Common myeloid progenitor, CD34-positive (primary cell): ENCODE data around the gene INO80. TPM values are rescaled to one million over a fixed set of nuclear protein-coding genes. Genes with fewer than 3 reads are reported as not detected.
A peak's percentile ranks its signal among the peaks of the same experiment; 100 is the strongest.

Source experiments
- CTCF ChIA-PET: fragments of 350-600 bp; sonication (Branson Sonifier 250); formaldehyde crosslinking; loops from one replicate; lab custom pipeline; 2021; ENCODE audit warnings: antibody characterized with exemption; lab: Charles Lee
- POLR2A ChIA-PET: fragments of 350-600 bp; sonication (Branson Sonifier 250); formaldehyde crosslinking; loops from one replicate; lab custom pipeline; 2021; ENCODE audit warnings: antibody characterized with exemption; lab: Charles Lee
- DNase-seq, 3 donors: peaks; one replicate each; pipeline versions ENCODE4 v3.0.0 to v3.0.0-alpha.2; 2013
- H3K27ac ChIP-seq, 2 experiments: 1 replicate in 1 of 2; 2 replicates in 1 of 2; pipeline ENCODE4 v1.7.0; 2013; ENCODE audit warnings: inconsistent platforms in 2 of 2, low read length in 2 of 2, mild to moderate bottlenecking in 2 of 2, low read depth in 1 of 2, moderate library complexity in 1 of 2; ENCODE audit not compliant: severe bottlenecking in 2 of 2, insufficient read depth in 1 of 2, poor library complexity in 1 of 2
- H3K27me3 ChIP-seq, 5 experiments: replicated peaks in 2 of 5; 1 replicate in 3 of 5; 2 replicates in 2 of 5; pipeline versions ENCODE4 v1.6.1 to v1.7.0; 2013; ENCODE audit warnings: low read length in 4 of 5, mild to moderate bottlenecking in 2 of 5, moderate library complexity in 2 of 5, inconsistent platforms in 1 of 5; ENCODE audit not compliant: insufficient read depth in 5 of 5, control insufficient read depth in 4 of 5
- H3K36me3 ChIP-seq, 4 experiments: 1 replicate in 2 of 4; 2 replicates in 2 of 4; pipeline versions ENCODE4 v1.6.1 to v1.7.0; 2013; ENCODE audit warnings: low read length in 3 of 4, control low read depth in 1 of 4, mild to moderate bottlenecking in 1 of 4; ENCODE audit not compliant: control insufficient read depth in 4 of 4, insufficient read depth in 4 of 4
- H3K4me1 ChIP-seq, 4 experiments: 1 replicate in 3 of 4; 2 replicates in 1 of 4; pipeline versions ENCODE4 v1.6.1 to v1.7.1; 2013; ENCODE audit warnings: low read length in 3 of 4, mild to moderate bottlenecking in 3 of 4, control low read depth in 1 of 4, inconsistent platforms in 1 of 4, moderate library complexity in 1 of 4; ENCODE audit not compliant: control insufficient read depth in 4 of 4, insufficient read depth in 4 of 4; ENCODE audit errors: control extremely low read depth in 1 of 4
- H3K4me3 ChIP-seq, 7 experiments: 1 replicate in 4 of 7; 2 replicates in 3 of 7; pipeline versions ENCODE4 v1.5.1 to v1.7.0; 2013; ENCODE audit warnings: mild to moderate bottlenecking in 7 of 7, low read length in 6 of 7, moderate library complexity in 6 of 7, inconsistent platforms in 2 of 7, low read depth in 2 of 7, control low read depth in 1 of 7; ENCODE audit not compliant: insufficient read depth in 4 of 7, control insufficient read depth in 1 of 7; ENCODE audit errors: extremely low read depth in 1 of 7
- H3K9me3 ChIP-seq, 5 experiments: 1 replicate in 4 of 5; 2 replicates in 1 of 5; pipeline versions ENCODE4 v1.6.1 to v1.7.1; 2013; ENCODE audit warnings: low read length in 4 of 5, mild to moderate bottlenecking in 2 of 5, inconsistent platforms in 1 of 5, low read depth in 1 of 5, moderate library complexity in 1 of 5; ENCODE audit not compliant: control insufficient read depth in 4 of 5, insufficient read depth in 2 of 5; ENCODE audit errors: control extremely low read depth in 1 of 5
- WGBS: methylation state at CpG from one replicate; pipeline ENCODE4 v1.1.5; 2013; ENCODE audit not compliant: insufficient coverage; 5-methylcytosine and 5-hydroxymethylcytosine counted together
- polyA plus RNA-seq: library from polyadenylated mRNA; unstranded; fragments of 120-200 nt; gene quantifications from one replicate; pipeline ENCODE4 v1.2.1, GENCODE V29; 2013

INO80 gene, protein sequence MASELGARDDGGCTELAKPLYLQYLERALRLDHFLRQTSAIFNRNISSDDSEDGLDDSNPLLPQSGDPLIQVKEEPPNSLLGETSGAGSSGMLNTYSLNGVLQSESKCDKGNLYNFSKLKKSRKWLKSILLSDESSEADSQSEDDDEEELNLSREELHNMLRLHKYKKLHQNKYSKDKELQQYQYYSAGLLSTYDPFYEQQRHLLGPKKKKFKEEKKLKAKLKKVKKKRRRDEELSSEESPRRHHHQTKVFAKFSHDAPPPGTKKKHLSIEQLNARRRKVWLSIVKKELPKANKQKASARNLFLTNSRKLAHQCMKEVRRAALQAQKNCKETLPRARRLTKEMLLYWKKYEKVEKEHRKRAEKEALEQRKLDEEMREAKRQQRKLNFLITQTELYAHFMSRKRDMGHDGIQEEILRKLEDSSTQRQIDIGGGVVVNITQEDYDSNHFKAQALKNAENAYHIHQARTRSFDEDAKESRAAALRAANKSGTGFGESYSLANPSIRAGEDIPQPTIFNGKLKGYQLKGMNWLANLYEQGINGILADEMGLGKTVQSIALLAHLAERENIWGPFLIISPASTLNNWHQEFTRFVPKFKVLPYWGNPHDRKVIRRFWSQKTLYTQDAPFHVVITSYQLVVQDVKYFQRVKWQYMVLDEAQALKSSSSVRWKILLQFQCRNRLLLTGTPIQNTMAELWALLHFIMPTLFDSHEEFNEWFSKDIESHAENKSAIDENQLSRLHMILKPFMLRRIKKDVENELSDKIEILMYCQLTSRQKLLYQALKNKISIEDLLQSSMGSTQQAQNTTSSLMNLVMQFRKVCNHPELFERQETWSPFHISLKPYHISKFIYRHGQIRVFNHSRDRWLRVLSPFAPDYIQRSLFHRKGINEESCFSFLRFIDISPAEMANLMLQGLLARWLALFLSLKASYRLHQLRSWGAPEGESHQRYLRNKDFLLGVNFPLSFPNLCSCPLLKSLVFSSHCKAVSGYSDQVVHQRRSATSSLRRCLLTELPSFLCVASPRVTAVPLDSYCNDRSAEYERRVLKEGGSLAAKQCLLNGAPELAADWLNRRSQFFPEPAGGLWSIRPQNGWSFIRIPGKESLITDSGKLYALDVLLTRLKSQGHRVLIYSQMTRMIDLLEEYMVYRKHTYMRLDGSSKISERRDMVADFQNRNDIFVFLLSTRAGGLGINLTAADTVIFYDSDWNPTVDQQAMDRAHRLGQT (N-terminal part only)
- polyA plus RNA-seq: 16.4 TPM

DNA sequence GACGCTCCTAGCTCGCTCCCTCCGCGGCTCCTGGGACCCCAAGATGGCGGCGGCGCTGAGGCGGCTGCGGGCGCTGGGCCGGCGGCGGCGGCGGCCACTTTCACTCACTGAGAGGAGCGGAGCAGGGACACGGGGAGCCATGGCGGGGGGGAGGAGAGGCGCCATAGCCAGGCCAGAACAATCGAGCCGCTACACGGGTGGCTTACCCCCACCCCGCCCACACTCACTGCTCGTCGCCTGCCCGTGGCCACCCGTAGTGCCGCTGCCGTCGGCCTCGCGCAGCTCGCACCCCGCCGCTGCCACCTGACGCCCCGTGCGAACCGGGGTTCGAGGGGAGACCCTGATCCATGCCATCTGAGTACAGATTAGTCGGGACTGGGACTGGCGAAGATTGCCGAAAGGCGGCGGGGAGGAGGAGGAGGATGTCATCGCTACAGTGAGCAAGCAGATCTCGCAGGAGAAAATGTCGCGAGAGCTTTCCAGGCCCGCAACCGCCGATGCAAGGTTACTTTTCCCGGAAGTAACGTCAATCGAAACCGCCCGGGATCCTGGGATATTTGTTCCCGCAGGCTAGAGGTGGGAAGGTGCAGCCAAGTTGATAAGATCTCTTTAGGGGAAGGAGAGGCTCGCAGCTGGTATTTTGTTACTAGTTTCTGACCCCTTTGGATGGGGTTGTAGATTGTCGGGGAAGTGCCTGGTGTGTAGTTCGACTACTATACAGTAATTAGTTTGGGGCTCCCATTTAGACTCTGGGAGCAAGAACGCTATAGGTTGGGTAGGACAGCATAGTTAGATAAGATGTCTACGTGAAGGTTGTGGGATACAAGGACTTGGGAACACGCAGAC is at the start of gene INO80:
INO80 (minus strand) TSS at position 165 of the 846 bp plus-strand sequence. CDS start 19,970 bp downstream, outside the sequence.
- peak within 1 kb of the TSS; percentile 99 for H3K27ac ChIP-seq
- peak within 1 kb of the TSS; percentile 84 to 96 (median 92) for H3K4me3 ChIP-seq
- no peaks in the 10 kb centered on the region for H3K9me3 ChIP-seq
- peaks cover 0 to 3% (median 0%) of the 10 kb centered on the region in 4 experiments for H3K36me3 ChIP-seq
- CTCF ChIA-PET: interaction anchor here (1.1 kb wide), 1 partner anchor 12 kb away, joined by 3 read pairs; no protein-coding TSS in a partner anchor
- H3K4me1 ChIP-seq: peaks cover 5 to 18% (median 15%) of the 10 kb centered on the region in 4 experiments
- no peaks in the 10 kb centered on the region for H3K27me3 ChIP-seq
- 2% methylated on average over 50 of the region's 64 CpGs for WGBS
- peak; percentile 97 to 98 (median 98) for DNase-seq
- POLR2A ChIA-PET: interaction anchor here (0.6 to 0.9 kb wide), 2 partner anchors 17 to 20 kb away, joined by 3 read pairs; no protein-coding TSS in a partner anchor

DNA sequence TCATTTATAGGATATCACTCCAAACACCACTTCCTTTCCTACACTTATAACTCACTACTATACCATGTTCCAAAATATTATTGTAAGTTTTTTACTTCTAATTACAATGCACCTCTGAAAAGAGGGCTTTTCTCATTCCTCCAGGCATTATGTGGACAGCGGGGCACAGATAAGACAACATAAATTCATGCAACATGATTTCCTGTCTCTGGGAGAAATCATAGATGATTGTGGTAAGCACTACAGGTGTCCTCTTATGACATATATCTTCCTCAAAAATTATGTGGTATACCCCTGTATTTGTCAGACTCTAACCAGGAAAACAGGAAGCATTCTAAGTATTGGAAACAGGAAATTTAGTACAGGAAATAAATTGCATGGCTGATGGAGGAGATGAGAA is 45.7 kb upstream of the INO80 start:
- POLR2A ChIA-PET: no interaction called here
- WGBS: no CpG with 5 or more reads among the region's 1 CpG
- H3K27ac ChIP-seq: no peak overlapping the region
- H3K27me3 ChIP-seq: no peaks in the 10 kb centered on the region
- CTCF ChIA-PET: no interaction called here
- H3K36me3 ChIP-seq: no peaks in the 10 kb centered on the region
- H3K4me3 ChIP-seq: no peak overlapping the region
- DNase-seq: peak in 1 of 3 donors; percentile 12
- peaks cover 0 to 7% (median 6%) of the 10 kb centered on the region in 4 experiments for H3K4me1 ChIP-seq
- no peaks in the 10 kb centered on the region for H3K9me3 ChIP-seq

DNA sequence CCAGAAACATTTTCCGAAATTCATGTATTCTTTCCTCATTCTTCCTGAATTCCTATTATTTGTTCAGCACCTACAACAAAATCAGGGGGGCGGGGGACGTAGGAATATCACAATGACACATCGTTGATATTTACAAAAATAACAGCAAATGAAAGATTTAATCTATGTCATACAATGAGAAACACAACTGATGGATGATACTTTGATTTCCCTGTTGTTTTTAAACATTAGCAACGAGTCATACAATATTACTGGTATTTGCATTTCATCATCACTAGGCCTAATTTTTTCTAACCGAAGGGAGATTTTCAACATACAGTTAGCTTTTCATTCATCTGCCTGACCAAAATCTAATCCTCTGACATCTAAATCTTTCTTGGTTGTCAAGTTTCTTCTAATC is 45.3 kb upstream of the INO80 start:
- Histone ChIP-seq H3K4me1 (peaks cover 0 to 7% (median 6%) of the 10 kb centered on the region in 4 experiments), H3K9me3 (no peaks in the 10 kb centered on the region), H3K4me3 (no peak overlapping the region), H3K36me3 (no peaks in the 10 kb centered on the region), H3K27ac (no peak overlapping the region), H3K27me3 (no peaks in the 10 kb centered on the region)
- CTCF ChIA-PET: no interaction called here
- POLR2A ChIA-PET: no interaction called here
- 71% methylated on average over 1 of the region's 6 CpGs for WGBS
- DNase-seq: peak in 2 of 3 donors; percentile 15 to 19

DNA sequence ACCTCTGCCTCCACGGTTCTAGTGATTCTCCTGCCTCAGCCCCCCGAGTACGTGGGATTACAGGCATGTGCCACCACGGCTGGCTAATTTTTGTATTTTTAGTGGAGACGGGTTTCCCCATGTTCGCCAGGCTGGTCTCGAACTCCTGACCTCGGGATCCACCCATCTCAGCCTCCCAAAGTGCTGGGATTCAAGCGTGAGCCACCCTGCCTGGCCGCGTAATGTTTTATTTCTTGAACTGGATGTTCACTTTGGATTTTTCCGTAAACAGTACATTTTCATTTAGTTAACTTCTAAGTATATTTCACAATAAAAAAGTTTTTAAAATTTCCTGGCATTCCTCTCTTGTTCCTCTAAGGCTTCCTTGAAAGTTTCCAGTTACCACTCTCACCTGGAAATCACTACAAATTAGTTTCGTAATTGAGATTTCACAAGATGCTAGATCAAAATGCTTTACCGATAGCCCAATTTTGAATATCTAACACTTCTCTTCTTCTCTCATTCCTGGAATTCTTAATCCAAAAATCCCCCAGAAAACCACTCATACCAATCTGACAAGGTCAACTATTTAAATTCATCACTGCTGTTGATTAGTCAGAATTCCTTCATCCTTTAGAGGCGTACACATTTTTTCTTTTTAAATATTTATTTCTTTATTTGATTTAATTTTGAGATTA is 44.7 kb upstream of the INO80 start:
- 98% methylated on average over 13 of the region's 15 CpGs for WGBS
- POLR2A ChIA-PET: no interaction called here
- H3K27ac ChIP-seq: no peak overlapping the region

DNA sequence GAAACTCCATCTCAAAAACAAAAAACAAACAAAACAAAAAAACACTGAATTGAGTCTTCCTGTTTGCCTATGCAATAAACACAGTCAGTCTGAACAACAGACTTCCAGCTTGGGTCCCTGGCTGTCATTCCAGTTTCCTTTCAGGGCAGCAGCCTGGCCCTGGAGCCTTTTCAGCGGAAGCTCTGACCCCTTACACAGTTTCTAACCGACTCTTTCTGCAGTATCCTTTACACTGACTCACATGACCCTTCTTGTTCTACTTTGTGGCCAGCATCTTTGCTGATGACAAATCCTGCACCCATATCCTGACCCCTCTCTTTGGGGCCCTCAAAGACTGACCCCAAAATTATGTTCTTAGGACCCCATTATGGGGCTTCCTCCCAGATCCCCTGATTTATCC is 38.3 kb upstream of the INO80 start:
- H3K36me3 ChIP-seq: no peaks in the 10 kb centered on the region
- H3K9me3 ChIP-seq: no peaks in the 10 kb centered on the region
- CTCF ChIA-PET: no interaction called here
- DNase-seq: no peak
- POLR2A ChIA-PET: no interaction called here
- H3K4me3 ChIP-seq: no peak overlapping the region
- WGBS: 81% methylated on average over 2 of the region's 2 CpGs
- no peaks in the 10 kb centered on the region for H3K4me1 ChIP-seq
- H3K27ac ChIP-seq: no peak overlapping the region
- H3K27me3 ChIP-seq: no peaks in the 10 kb centered on the region

More for the DNA sequence above, 44.7 kb upstream of the INO80 start:
- peaks cover 0 to 7% (median 6%) of the 10 kb centered on the region in 4 experiments for H3K4me1 ChIP-seq
- no peak for DNase-seq
- H3K4me3 ChIP-seq: no peak overlapping the region
- no peaks in the 10 kb centered on the region for H3K36me3 ChIP-seq
- no peaks in the 10 kb centered on the region for H3K9me3 ChIP-seq
- no peaks in the 10 kb centered on the region for H3K27me3 ChIP-seq
- CTCF ChIA-PET: no interaction called here

DNA sequence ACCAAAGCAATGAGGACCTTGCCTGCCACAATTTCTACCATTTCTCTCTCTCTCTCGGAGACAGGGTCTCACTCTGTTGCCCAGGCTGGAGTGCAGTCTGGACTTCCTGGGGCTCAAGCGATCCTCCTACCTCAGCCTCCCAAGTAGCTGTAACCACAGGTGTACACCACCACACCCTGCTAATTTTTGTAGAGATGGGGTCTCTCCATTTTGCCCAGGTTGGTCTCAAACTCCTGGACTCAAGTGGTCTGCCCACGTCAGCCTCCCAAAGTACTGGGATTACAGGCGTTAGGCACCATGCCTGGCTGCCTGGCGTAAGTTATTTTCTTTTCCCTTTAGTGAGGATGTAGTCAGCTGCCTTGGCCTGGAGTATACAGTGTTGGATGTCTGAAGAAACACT is 37.7 kb upstream of the INO80 start:
- Histone ChIP-seq H3K27me3 (no peaks in the 10 kb centered on the region), H3K4me1 (no peaks in the 10 kb centered on the region), H3K4me3 (no peak overlapping the region), H3K27ac (no peak overlapping the region), H3K9me3 (no peaks in the 10 kb centered on the region), H3K36me3 (no peaks in the 10 kb centered on the region)
- 100% methylated on average over 1 of the region's 5 CpGs for WGBS
- POLR2A ChIA-PET: no interaction called here
- no peak for DNase-seq
- CTCF ChIA-PET: no interaction called here
